CD4-positive, alpha-beta memory T cell (primary cell): ENCODE results near the gene CES3. TPM values are rescaled to one million over a fixed set of nuclear protein-coding genes. Genes with fewer than 3 reads are reported as not detected.
A peak's percentile ranks its signal among the peaks of the same experiment; 100 is the strongest.

Experiments used
- CTCF ChIA-PET: fragments of 350-600 bp; sonication (Branson Sonifier 250); formaldehyde crosslinking; loops from one replicate; lab custom pipeline; 2021; ENCODE audit warnings: inconsistent platforms; ENCODE audit not compliant: partially characterized antibody; lab: Charles Lee
- POLR2A ChIA-PET: fragments of 350-600 bp; sonication (Branson Sonifier 250); formaldehyde crosslinking; loops from one replicate; lab custom pipeline; 2021; ENCODE audit not compliant: partially characterized antibody; lab: Charles Lee
- DNase-seq, 5 donors: peaks; one replicate each; pipeline versions ENCODE4 v3.0.0 to v3.0.0-alpha.2; 2020 to 2022; ENCODE audit warnings: mixed read lengths in 1 of 5
- H3K27ac ChIP-seq: one replicate; pipeline ENCODE4 v1.7.0; 2013; ENCODE audit warnings: low read depth, low read length
- H3K27me3 ChIP-seq: 2 replicates; pipeline ENCODE4 v1.7.0; 2013; ENCODE audit warnings: mild to moderate bottlenecking, low read length, moderate library complexity; ENCODE audit not compliant: insufficient read depth
- H3K36me3 ChIP-seq: 2 replicates; pipeline ENCODE4 v1.7.0; 2013; ENCODE audit warnings: mild to moderate bottlenecking, low read length, moderate library complexity; ENCODE audit not compliant: insufficient read depth
- H3K4me1 ChIP-seq: 2 replicates; pipeline ENCODE4 v1.7.0; 2013; ENCODE audit warnings: mild to moderate bottlenecking, low read length, moderate library complexity; ENCODE audit not compliant: insufficient read depth
- H3K4me3 ChIP-seq, 2 donors: one replicate each; pipeline ENCODE4 v1.7.0; 2013; ENCODE audit warnings: low read length in 2 of 2, mild to moderate bottlenecking in 1 of 2
- H3K9me3 ChIP-seq, 2 donors: one replicate each; pipeline ENCODE4 v1.7.0; 2013; ENCODE audit warnings: low read length in 2 of 2, control low read depth in 1 of 2; ENCODE audit not compliant: control insufficient read depth in 1 of 2
- H3K27ac Mint-ChIP-seq, 7 donors: one replicate each; pipeline ENCODE4 v1.8.0; 2020 to 2021; ENCODE audit warnings: mixed read lengths in 7 of 7, mild to moderate bottlenecking in 6 of 7, inconsistent platforms in 3 of 7, moderate library complexity in 3 of 7
- H3K27me3 Mint-ChIP-seq, 2 donors: one replicate each; pipeline ENCODE4 v1.8.0; 2020 to 2021; ENCODE audit warnings: mixed read lengths in 2 of 2
- H3K36me3 Mint-ChIP-seq, 2 donors: one replicate each; pipeline ENCODE4 v1.8.0; 2020 to 2021; ENCODE audit warnings: mixed read lengths in 2 of 2, inconsistent platforms in 1 of 2, mild to moderate bottlenecking in 1 of 2
- H3K4me1 Mint-ChIP-seq, 4 donors: one replicate each; pipeline ENCODE4 v1.8.0; 2020 to 2021; ENCODE audit warnings: mixed read lengths in 4 of 4, mild to moderate bottlenecking in 1 of 4
- H3K4me3 Mint-ChIP-seq, 8 donors: one replicate each; pipeline ENCODE4 v1.8.0; 2020 to 2021; ENCODE audit warnings: mixed read lengths in 8 of 8, mild to moderate bottlenecking in 7 of 8, moderate library complexity in 6 of 8, inconsistent platforms in 3 of 8
- H3K9me3 Mint-ChIP-seq, 8 donors: one replicate each; pipeline ENCODE4 v1.8.0; 2020 to 2021; ENCODE audit warnings: mixed read lengths in 8 of 8, mild to moderate bottlenecking in 5 of 8, inconsistent platforms in 3 of 8, moderate library complexity in 1 of 8
- intact Hi-C: fragments of 100-400 bp; cut with micrococcal nuclease; formaldehyde crosslinking; loops from one replicate; pipeline ENCODE4 v1.15.1; 2023
- polyA plus RNA-seq, 2 donors: library from polyadenylated mRNA; unstranded; fragments of 300-500 nt; fragmentation: Illumina TruSeq; gene quantifications; one replicate each; pipeline ENCODE4 v1.2.3, GENCODE V29; 2021
- total RNA-seq, 2 experiments: library from RNA; stranded (reverse); gene quantifications; one replicate each; pipeline ENCODE4 v1.2.3, GENCODE V29; 2021

CES3 gene
- total and polyA plus RNA-seq, 4 experiments from 2014 or later, result 0.32 to 0.61 TPM; not detected in 2

GRCh38 chr16:67013823-67014633 lies 53.0 kb downstream of the CES3 start:
- Mint-ChIP-seq H3K4me3 (peak overlapping the region; percentile 82 to 89 (median 84)), H3K27ac (peak overlapping the region in 5 of 7 donors; percentile 52 to 84 (median 68))

GRCh38 chr16:67014634-67015312 lies 53.7 kb downstream of the CES3 start:
- no peaks in the 10 kb centered on the region for H3K27me3 Mint-ChIP-seq
- H3K9me3 Mint-ChIP-seq, result no peaks in the 10 kb centered on the region
- ChIA-PET POLR2A (interaction anchor here (0.6 to 3.5 kb wide), 9 partner anchors 8 to 448 kb away, joined by 3 to 41 read pairs (median 7); partner anchors contain the start of genes B3GNT9, CBFB, FBXL8 and TRADD), CTCF (interaction anchor here (1.1 to 10.2 kb wide), 3 partner anchors 37 to 140 kb away, joined by 3 to 187 read pairs (median 4); partner anchors contain the start of genes B3GNT9, FBXL8 and TRADD)
- peaks cover 2 to 20% (median 6%) of the 10 kb centered on the region in 4 donors for H3K4me1 Mint-ChIP-seq
- Histone ChIP-seq H3K27ac (peak overlapping the region; percentile 28), H3K27me3 (no peaks in the 10 kb centered on the region), H3K36me3 (no peaks in the 10 kb centered on the region), H3K9me3 (no peaks in the 10 kb centered on the region), H3K4me1 (peaks cover 14% of the 10 kb centered on the region), H3K4me3 (peak overlapping the region in 1 of 2 donors; percentile 58)
- no peak for DNase-seq
- H3K4me3 Mint-ChIP-seq, result peak overlapping the region in 7 of 8 donors; percentile 82 to 89 (median 85)
- H3K36me3 Mint-ChIP-seq, result no peaks in the 10 kb centered on the region
- H3K27ac Mint-ChIP-seq, result peak overlapping the region in 1 of 7 donors; percentile 52
- intact Hi-C loops, result loop anchor here (5.0 kb wide), 1 partner anchor 37 kb away; no protein-coding TSS in a partner anchor

More at GRCh38 chr16:67013823-67014633, 53.0 kb downstream of the CES3 start:
- Histone ChIP-seq H3K27ac (peak overlapping the region; percentile 28), H3K4me1 (peaks cover 14% of the 10 kb centered on the region), H3K9me3 (no peaks in the 10 kb centered on the region), H3K27me3 (no peaks in the 10 kb centered on the region), H3K4me3 (peak overlapping the region in 1 of 2 donors; percentile 58), H3K36me3 (no peaks in the 10 kb centered on the region)
- Mint-ChIP-seq H3K4me1 (peaks cover 2 to 20% (median 6%) of the 10 kb centered on the region in 4 donors), H3K36me3 (no peaks in the 10 kb centered on the region), H3K27me3 (no peaks in the 10 kb centered on the region), H3K9me3 (no peaks in the 10 kb centered on the region)
- intact Hi-C loops, result loop anchor here (2.0 kb wide), 1 partner anchor 15 kb away; the partner anchor contains the start of gene CBFB
- POLR2A ChIA-PET, result interaction anchor here (0.6 to 3.5 kb wide), 13 partner anchors 9 to 449 kb away, joined by 3 to 41 read pairs (median 5); partner anchors contain the start of genes B3GNT9, CBFB, FBXL8 and TRADD
- peak; percentile 67 to 81 (median 69) for DNase-seq
- CTCF ChIA-PET, result interaction anchor here (0.8 to 10.2 kb wide), 11 partner anchors 15 to 162 kb away, joined by 3 to 187 read pairs (median 4); partner anchors contain the start of genes B3GNT9, CBFB, FBXL8 and TRADD

GRCh38 chr16:67015313-67015731 lies 54.3 kb downstream of the CES3 start:
- Histone ChIP-seq H3K27ac (no peak overlapping the region), H3K27me3 (no peaks in the 10 kb centered on the region), H3K4me3 (no peak overlapping the region), H3K9me3 (no peaks in the 10 kb centered on the region), H3K36me3 (no peaks in the 10 kb centered on the region), H3K4me1 (peaks cover 14% of the 10 kb centered on the region)
- Mint-ChIP-seq H3K27me3 (no peaks in the 10 kb centered on the region), H3K4me1 (peaks cover 2 to 20% (median 6%) of the 10 kb centered on the region in 4 donors), H3K27ac (peak overlapping the region in 1 of 7 donors; percentile 52), H3K36me3 (no peaks in the 10 kb centered on the region), H3K9me3 (no peaks in the 10 kb centered on the region), H3K4me3 (peak overlapping the region in 3 of 8 donors; percentile 31 to 36 (median 35))
- intact Hi-C loops, result loop anchor here (5.0 kb wide), 1 partner anchor 38 kb away; no protein-coding TSS in a partner anchor
- ChIA-PET CTCF (interaction anchor here (0.7 to 10.2 kb wide), 3 partner anchors 84 to 170 kb away, joined by 3 to 187 read pairs (median 4); partner anchors contain the start of genes B3GNT9, FBXL8 and TRADD), POLR2A (interaction anchor here (2.7 to 4.5 kb wide), 2 partner anchors 14 to 142 kb away, joined by 41 to 55 read pairs; partner anchors contain the start of genes CBFB and TRADD)
- DNase-seq, result no peak

- H3K27me3 ChIP-seq, result no peaks in the 10 kb centered on the region
- H3K27ac ChIP-seq, result no peak overlapping the region
- intact Hi-C loops, result loop anchor here (5.0 kb wide), 1 partner anchor 39 kb away; no protein-coding TSS in a partner anchor
- H3K4me3 ChIP-seq, result no peak overlapping the region
- H3K27ac Mint-ChIP-seq, result peak overlapping the region in 2 of 7 donors; percentile 42
- no peaks in the 10 kb centered on the region for H3K9me3 ChIP-seq
- H3K36me3 Mint-ChIP-seq, result no peaks in the 10 kb centered on the region
- peak overlapping the region in 1 of 8 donors; percentile 6 for H3K4me3 Mint-ChIP-seq
- ChIA-PET POLR2A (interaction anchor here (3.2 to 4.5 kb wide), 2 partner anchors 13 to 141 kb away, joined by 36 to 55 read pairs; partner anchors contain the start of genes CBFB and TRADD), CTCF (interaction anchor here (0.9 to 10.2 kb wide), 3 partner anchors 90 to 169 kb away, joined by 4 to 187 read pairs (median 5); partner anchors contain the start of genes B3GNT9, FBXL8 and TRADD)
- peaks cover 2 to 20% (median 6%) of the 10 kb centered on the region in 4 donors for H3K4me1 Mint-ChIP-seq
- DNase-seq, result no peak
- H3K27me3 Mint-ChIP-seq, result no peaks in the 10 kb centered on the region
- H3K36me3 ChIP-seq, result no peaks in the 10 kb centered on the region
- H3K4me1 ChIP-seq, result peaks cover 14% of the 10 kb centered on the region
- H3K9me3 Mint-ChIP-seq, result no peaks in the 10 kb centered on the region
These were observed 55.1 kb downstream of the CES3 start for GRCh38 chr16:67016143-67016542.

GRCh38 chr16:67016681-67017420 lies 55.8 kb downstream of the CES3 start:
- POLR2A ChIA-PET, result interaction anchor here (1.3 to 4.5 kb wide), 5 partner anchors 12 to 169 kb away, joined by 4 to 55 read pairs (median 8); partner anchors contain the start of genes CBFB, HSF4 and TRADD
- H3K36me3 ChIP-seq, result no peaks in the 10 kb centered on the region
- no peaks in the 10 kb centered on the region for H3K36me3 Mint-ChIP-seq
- H3K9me3 ChIP-seq, result no peaks in the 10 kb centered on the region
- intact Hi-C loops, result loop anchor here (5.0 kb wide), 1 partner anchor 40 kb away; no protein-coding TSS in a partner anchor
- H3K4me1 ChIP-seq, result peaks cover 14% of the 10 kb centered on the region
- CTCF ChIA-PET, result interaction anchor here (0.8 to 10.2 kb wide), 17 partner anchors 8 to 228 kb away, joined by 3 to 187 read pairs (median 4); partner anchors contain the start of genes B3GNT9, CBFB, FBXL8 and TRADD
- no peaks in the 10 kb centered on the region for H3K27me3 ChIP-seq
- no peaks in the 10 kb centered on the region for H3K9me3 Mint-ChIP-seq
- no peak overlapping the region for H3K4me3 ChIP-seq
- peak overlapping the region in 2 of 7 donors; percentile 31 to 42 for H3K27ac Mint-ChIP-seq
- peaks cover 2 to 20% (median 6%) of the 10 kb centered on the region in 4 donors for H3K4me1 Mint-ChIP-seq
- H3K27ac ChIP-seq, result no peak overlapping the region
- no peak for DNase-seq
- no peak overlapping the region for H3K4me3 Mint-ChIP-seq
- no peaks in the 10 kb centered on the region for H3K27me3 Mint-ChIP-seq

- H3K4me1 ChIP-seq, result peaks cover 14% of the 10 kb centered on the region
- H3K9me3 ChIP-seq, result no peaks in the 10 kb centered on the region
- no peaks in the 10 kb centered on the region for H3K9me3 Mint-ChIP-seq
- H3K27me3 Mint-ChIP-seq, result no peaks in the 10 kb centered on the region
- no peak overlapping the region for H3K27ac ChIP-seq
- H3K4me3 Mint-ChIP-seq, result peak overlapping the region in 1 of 8 donors; percentile 21
- CTCF ChIA-PET, result interaction anchor here (0.8 to 10.2 kb wide), 27 partner anchors 9 to 261 kb away, joined by 3 to 187 read pairs (median 4); partner anchors contain the start of genes B3GNT9, CBFB, FBXL8 and NOL3
- no peaks in the 10 kb centered on the region for H3K27me3 ChIP-seq
- peaks cover 2 to 20% (median 5%) of the 10 kb centered on the region in 4 donors for H3K4me1 Mint-ChIP-seq
- H3K4me3 ChIP-seq, result no peak overlapping the region
- no peak for DNase-seq
- intact Hi-C loops, result loop anchor here (5.0 kb wide), 1 partner anchor 40 kb away; no protein-coding TSS in a partner anchor
- no peaks in the 10 kb centered on the region for H3K36me3 Mint-ChIP-seq
- POLR2A ChIA-PET, result interaction anchor here (0.9 to 4.5 kb wide), 13 partner anchors 8 to 210 kb away, joined by 3 to 55 read pairs (median 4); partner anchors contain the start of genes B3GNT9, CBFB, HSF4 and MATCAP1
- H3K27ac Mint-ChIP-seq, result peak overlapping the region in 2 of 7 donors; percentile 53 to 77
- no peaks in the 10 kb centered on the region for H3K36me3 ChIP-seq
These were observed 56.3 kb downstream of the CES3 start for GRCh38 chr16:67017421-67017750.
